Natural killer cell (primary cell): Measurements from ENCODE around the gene CDHR3. TPM values are rescaled to one million over a fixed set of nuclear protein-coding genes. Genes with fewer than 3 reads are reported as not detected.

Source experiments
- ATAC-seq, 3 donors: fragments of 150-1000 bp in 2 of 3; fragments of 200-7000 bp in 1 of 3; cut with Tn5 transposase; 1 replicate in 1 of 3; 2 replicates in 2 of 3; pipeline ENCODE4 v1.10.0; 2021; ENCODE audit warnings: mild to moderate bottlenecking in 2 of 3, moderate library complexity in 2 of 3
- DNase-seq, 2 donors: peaks; one replicate each; pipeline versions ENCODE4 v3.0.0 to v3.0.0-alpha.2; 2013 to 2021; ENCODE audit warnings: mixed read lengths in 1 of 2
- H3K27ac ChIP-seq: one replicate; pipeline ENCODE4 v1.5.1; 2013; ENCODE audit warnings: mild to moderate bottlenecking, low read length
- H3K27me3 ChIP-seq: one replicate; pipeline ENCODE4 v1.6.1; 2013; ENCODE audit warnings: low read length; ENCODE audit not compliant: control insufficient read depth, insufficient read depth
- H3K36me3 ChIP-seq: one replicate; pipeline ENCODE4 v1.6.1; 2013; ENCODE audit warnings: low read length; ENCODE audit not compliant: control insufficient read depth, insufficient read depth
- H3K4me1 ChIP-seq: one replicate; pipeline ENCODE4 v1.6.1; 2013; ENCODE audit warnings: low read length; ENCODE audit not compliant: control insufficient read depth, insufficient read depth
- H3K4me3 ChIP-seq: one replicate; pipeline ENCODE4 v1.5.1; 2013; ENCODE audit warnings: low read length
- H3K9me3 ChIP-seq: one replicate; pipeline ENCODE4 v1.6.1; 2013; ENCODE audit warnings: low read length; ENCODE audit not compliant: control insufficient read depth, insufficient read depth
- H3K27ac Mint-ChIP-seq, 2 donors: one replicate each; pipeline ENCODE4 v1.8.0; 2022; ENCODE audit warnings: mild to moderate bottlenecking in 2 of 2, mixed read lengths in 2 of 2, moderate library complexity in 1 of 2
- H3K27me3 Mint-ChIP-seq, 2 donors: one replicate each; pipeline ENCODE4 v1.8.0; 2022; ENCODE audit warnings: low read depth in 2 of 2, mixed read lengths in 2 of 2
- H3K36me3 Mint-ChIP-seq: one replicate; pipeline ENCODE4 v1.8.0; 2022; ENCODE audit warnings: mixed read lengths
- H3K4me1 Mint-ChIP-seq, 2 donors: one replicate each; pipeline ENCODE4 v1.8.0; 2022; ENCODE audit warnings: mixed read lengths in 2 of 2
- H3K4me3 Mint-ChIP-seq: one replicate; pipeline ENCODE4 v1.8.0; 2022; ENCODE audit warnings: mild to moderate bottlenecking, moderate library complexity, mixed read lengths
- H3K9me3 Mint-ChIP-seq, 2 donors: one replicate each; pipeline ENCODE4 v1.8.0; 2022; ENCODE audit warnings: mixed read lengths in 2 of 2
- CTCF ChIP-seq: fragments of 200-600 bp; IDR thresholded peaks from one replicate; pipeline ENCODE4 v1.8.0; 2022; ENCODE audit warnings: antibody characterized with exemption
- whole genome bisulfite sequencing: methylation state at CpG from one replicate; pipeline ENCODE4 v1.1.7; 2013; ENCODE audit warnings: missing lambda C conversion rate; ENCODE audit not compliant: insufficient coverage; 5-methylcytosine and 5-hydroxymethylcytosine counted together
- intact Hi-C: fragments of 100-400 bp; cut with micrococcal nuclease; formaldehyde crosslinking; loops from one replicate; pipeline ENCODE4 v1.14.2; 2022
- total RNA-seq, 4 donors: library from RNA; stranded (reverse); fragments of 120-200 nt in 1 of 4; gene quantifications; one replicate each; pipeline versions ENCODE4 v1.2.3 to v1.2.4, GENCODE V29; 2013 to 2022

CDHR3 gene
- total RNA-seq, 3 donors from 2014 or later (not counting 1 experiment from before 2014, with no cell fraction given): 9.2 to 12.4 (median 10.2) TPM

GRCh38 chr7:106052681-106053080 lies 89.6 kb downstream of the CDHR3 start:
- Mint-ChIP-seq H3K36me3 (no peaks in the 10 kb centered on the region), H3K4me1 (peaks cover under 1 to 8% of the 10 kb centered on the region in 2 donors)
- intact Hi-C loops: no loop called here

DNA sequence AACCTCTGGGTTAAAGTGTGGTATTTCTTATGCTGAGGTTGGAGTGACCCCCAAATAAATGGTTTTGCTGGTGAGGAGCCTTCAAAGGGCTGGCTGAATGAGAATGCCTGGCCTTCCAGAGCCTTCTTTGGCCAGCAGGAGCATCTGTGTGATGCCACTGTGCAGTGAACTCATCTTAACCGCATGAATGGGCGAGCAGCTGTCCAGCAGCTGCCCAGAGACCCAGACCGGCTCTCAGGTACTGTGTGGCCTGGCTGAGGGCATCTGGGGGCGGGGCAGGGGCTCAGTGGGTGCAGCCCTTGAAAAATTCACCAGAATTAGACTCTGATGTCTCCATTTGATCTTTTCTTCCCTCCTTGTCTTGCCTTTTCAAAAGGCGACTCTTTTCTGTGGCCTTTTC lies 90.0 kb downstream of the CDHR3 start:
- Mint-ChIP-seq H3K4me1 (peaks cover 5 to 13% of the 10 kb centered on the region in 2 donors), H3K27me3 (peaks cover 0 to 9% of the 10 kb centered on the region in 2 donors), H3K9me3 (no peaks in the 10 kb centered on the region), H3K4me3 (no peak overlapping the region), H3K36me3 (no peaks in the 10 kb centered on the region), H3K27ac (no peak overlapping the region)
- Histone ChIP-seq H3K36me3 (no peaks in the 10 kb centered on the region), H3K9me3 (no peaks in the 10 kb centered on the region), H3K4me1 (peaks cover 11% of the 10 kb centered on the region), H3K27me3 (no peaks in the 10 kb centered on the region), H3K27ac (no peak overlapping the region), H3K4me3 (no peak overlapping the region)
- TF ChIP-seq CTCF: no peak
- intact Hi-C loops: no loop called here
- 82% methylated on average over 5 of the region's 5 CpGs for WGBS
- DNase-seq (no peak), ATAC-seq (no peak)

More at GRCh38 chr7:106052681-106053080, 89.6 kb downstream of the CDHR3 start:
- no peak for TF ChIP-seq CTCF
- ATAC-seq: no peak
- Histone ChIP-seq H3K27me3 (no peaks in the 10 kb centered on the region), H3K27ac (no peak overlapping the region), H3K4me1 (peaks cover 7% of the 10 kb centered on the region), H3K9me3 (no peaks in the 10 kb centered on the region), H3K4me3 (no peak overlapping the region), H3K36me3 (no peaks in the 10 kb centered on the region)
- Mint-ChIP-seq H3K27me3 (peaks cover 0 to 9% of the 10 kb centered on the region in 2 donors), H3K4me3 (no peak overlapping the region), H3K9me3 (no peaks in the 10 kb centered on the region), H3K27ac (no peak overlapping the region)
- 89% methylated on average over 1 of the region's 2 CpGs for WGBS
- no peak for DNase-seq

GRCh38 chr7:106054156-106054910 lies 91.3 kb downstream of the CDHR3 start:
- H3K27ac ChIP-seq: no peak overlapping the region
- H3K27me3 ChIP-seq: no peaks in the 10 kb centered on the region
- Mint-ChIP-seq H3K4me1 (peaks cover 5 to 13% of the 10 kb centered on the region in 2 donors), H3K4me3 (no peak overlapping the region), H3K27ac (no peak overlapping the region), H3K27me3 (peaks cover 0 to 9% of the 10 kb centered on the region in 2 donors), H3K9me3 (no peaks in the 10 kb centered on the region), H3K36me3 (no peaks in the 10 kb centered on the region)
- H3K36me3 ChIP-seq: no peaks in the 10 kb centered on the region
- no peak overlapping the region for H3K4me3 ChIP-seq
- no peaks in the 10 kb centered on the region for H3K9me3 ChIP-seq
- peaks cover 22% of the 10 kb centered on the region for H3K4me1 ChIP-seq
- no peak for TF ChIP-seq CTCF
- intact Hi-C loops: no loop called here
- DNase-seq (no peak), ATAC-seq (no peak)
- WGBS: 94% methylated on average over 10 of the region's 11 CpGs
